HepG2 (cell line): ENCODE measurements around the gene WWP2. TPM values are rescaled to one million over a fixed set of nuclear protein-coding genes. Genes with fewer than 3 reads are reported as not detected.

Experiments
- BCL6 ChIP-seq: IDR thresholded peaks from 2 replicates; pipeline ENCODE4 v1.6.1; 2016; ENCODE audit warnings: missing genetic modification reagents, missing compliant biosample characterization
- CCAR2 ChIP-seq: fragments of 200-400 bp; formaldehyde crosslinking; optimal IDR thresholded peaks from 2 replicates; pipeline ENCODE3; 2018; ENCODE audit warnings: low read depth, mild to moderate bottlenecking, low read length, moderate library complexity
- CHCHD3 ChIP-seq: sonication (generic); formaldehyde crosslinking; IDR thresholded peaks from 2 replicates; pipeline ENCODE4 v1.8.0; 2022; ENCODE audit warnings: mild to moderate bottlenecking, missing genetic modification reagents, moderate library complexity
- EZH2 ChIP-seq: conservative IDR thresholded peaks from 2 replicates; pipeline ENCODE4 v1.6.1; 2012; ENCODE audit warnings: mild to moderate bottlenecking, low read depth, low read length, moderate library complexity
- FOXJ3 ChIP-seq: sonication (generic); formaldehyde crosslinking; IDR thresholded peaks from 2 replicates; pipeline ENCODE4 v1.4.0; 2020; ENCODE audit warnings: missing genetic modification reagents, mild to moderate bottlenecking, borderline replicate concordance
- JARID2 ChIP-seq: sonication (generic); formaldehyde crosslinking; IDR thresholded peaks from 2 replicates; pipeline ENCODE4 v1.8.1; 2023; ENCODE audit warnings: missing genetic modification reagents, inconsistent platforms; ENCODE audit not compliant: insufficient replicate concordance
- JDP2 ChIP-seq: sonication (generic); formaldehyde crosslinking; IDR thresholded peaks from 2 replicates; pipeline ENCODE4 v1.8.1; 2022; ENCODE audit warnings: missing genetic modification reagents, borderline replicate concordance
- KMT2B ChIP-seq: IDR thresholded peaks from 2 replicates; pipeline ENCODE4 v1.6.1; 2016; ENCODE audit warnings: missing genetic modification reagents, missing compliant biosample characterization
- MEF2D ChIP-seq: sonication (generic); formaldehyde crosslinking; IDR thresholded peaks from 2 replicates; pipeline ENCODE4 v1.5.1; 2020; ENCODE audit warnings: mild to moderate bottlenecking, missing genetic modification reagents
- MIER3 ChIP-seq: IDR thresholded peaks from 2 replicates; pipeline ENCODE4 v1.6.1; 2016; ENCODE audit warnings: missing compliant biosample characterization, borderline replicate concordance
- NONO ChIP-seq, 2 experiments: fragments of 450-650 bp in 1 of 2; sonication (generic) in 1 of 2; formaldehyde crosslinking in 1 of 2; IDR thresholded peaks in 1 of 2; conservative IDR thresholded peaks in 1 of 2; 2 replicates each; pipeline versions ENCODE4 v1.6.1 to v1.8.0; 2017 to 2022; ENCODE audit warnings: mild to moderate bottlenecking in 1 of 2, missing genetic modification reagents in 1 of 2, moderate library complexity in 1 of 2
- PBX3 ChIP-seq: sonication (generic); formaldehyde crosslinking; IDR thresholded peaks from 2 replicates; pipeline ENCODE4 v1.8.1; 2023; ENCODE audit warnings: missing genetic modification reagents, inconsistent platforms, borderline replicate concordance
- SOX6 ChIP-seq, 2 experiments: fragments of 450-650 bp in 1 of 2; sonication (generic) in 1 of 2; formaldehyde crosslinking in 1 of 2; IDR thresholded peaks; 2 replicates each; pipeline versions ENCODE4 v1.4.0 to v1.6.1; 2017 to 2020; ENCODE audit warnings: antibody characterized with exemption in 1 of 2, mild to moderate bottlenecking in 1 of 2, missing genetic modification reagents in 1 of 2
- USF2 ChIP-seq, 2 experiments: sonication (generic) in 1 of 2; formaldehyde crosslinking in 1 of 2; IDR thresholded peaks; 2 replicates each; pipeline versions ENCODE4 v1.5.1 to v1.6.1; 2011 to 2020; ENCODE audit warnings: borderline replicate concordance in 1 of 2, low read depth in 1 of 2, low read length in 1 of 2, mild to moderate bottlenecking in 1 of 2, missing genetic modification reagents in 1 of 2, moderate library complexity in 1 of 2
- ZNF550 ChIP-seq: sonication (generic); formaldehyde crosslinking; IDR thresholded peaks from 2 replicates; pipeline ENCODE4 v1.4.0; 2020; ENCODE audit warnings: mild to moderate bottlenecking, missing genetic modification reagents, borderline replicate concordance
- ZNF7 ChIP-seq: IDR thresholded peaks from 2 replicates; pipeline ENCODE4 v1.6.1; 2016; ENCODE audit warnings: missing biosample characterization, missing genetic modification reagents
- ZNF713 ChIP-seq: sonication (generic); formaldehyde crosslinking; IDR thresholded peaks from 2 replicates; pipeline ENCODE4 v1.4.0; 2020; ENCODE audit warnings: mild to moderate bottlenecking, missing genetic modification reagents
- ZNF747 ChIP-seq: sonication (generic); formaldehyde crosslinking; IDR thresholded peaks from 2 replicates; pipeline ENCODE4 v1.8.1; 2023; ENCODE audit warnings: missing genetic modification reagents, mild to moderate bottlenecking, borderline replicate concordance
- ZSCAN21 ChIP-seq: sonication (generic); formaldehyde crosslinking; IDR thresholded peaks from 2 replicates; pipeline ENCODE4 v1.8.0; 2022; ENCODE audit warnings: mild to moderate bottlenecking, missing genetic modification reagents, moderate library complexity, borderline replicate concordance
- polyA plus RNA-seq, 8 experiments: library from polyadenylated mRNA; depleted of rRNA in 3 of 8; stranded (reverse) in 7 of 8; unstranded in 1 of 8; fragments of >200 nt; fragmentation: Illumina TruSeq in 4 of 8; extraction: Trizol in 4 of 8; gene quantifications; 2 replicates each; pipeline versions ENCODE4 v1.2.1 to v1.2.3, GENCODE V29; 2011 to 2016; ENCODE audit warnings: low read depth in 4 of 8, missing spikeins in 1 of 8, mixed read lengths in 1 of 8; ENCODE audit not compliant: insufficient read depth in 1 of 8
- total RNA-seq, 5 experiments: library from RNA; depleted of rRNA; stranded (reverse); fragments of >200 nt; fragmentation: Illumina TruSeq; extraction: Trizol; gene quantifications; 2 replicates each; pipeline ENCODE4 v1.2.3, GENCODE V29; 2016; ENCODE audit warnings: low read depth in 1 of 5
- TF ChIP-seq, protein P1 (sequence below): sonication (generic); formaldehyde crosslinking; IDR thresholded peaks from 2 replicates; pipeline ENCODE4 v1.4.0; 2020; ENCODE audit warnings: mild to moderate bottlenecking, missing genetic modification reagents
- TF ChIP-seq, protein P2 (sequence below): sonication (generic); IDR thresholded peaks from 2 replicates; pipeline ENCODE4 v1.6.1; 2016; ENCODE audit warnings: low read depth, borderline replicate concordance
- TF ChIP-seq, protein P3 (sequence below): sonication (generic); formaldehyde crosslinking; IDR thresholded peaks from 2 replicates; pipeline ENCODE4 v1.4.0; 2020; ENCODE audit warnings: mild to moderate bottlenecking, missing genetic modification reagents

Gene WWP2
- total and polyA plus RNA-seq, 2 of the 13 experiments (the other 11 are each of a cell fraction or from before 2014, with no cell fraction given): 11.4 to 28.2 TPM

- TF ChIP-seq, protein P1, sequence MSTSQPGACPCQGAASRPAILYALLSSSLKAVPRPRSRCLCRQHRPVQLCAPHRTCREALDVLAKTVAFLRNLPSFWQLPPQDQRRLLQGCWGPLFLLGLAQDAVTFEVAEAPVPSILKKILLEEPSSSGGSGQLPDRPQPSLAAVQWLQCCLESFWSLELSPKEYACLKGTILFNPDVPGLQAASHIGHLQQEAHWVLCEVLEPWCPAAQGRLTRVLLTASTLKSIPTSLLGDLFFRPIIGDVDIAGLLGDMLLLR: peak; percentile 45; the same call in 1 of the 2 replicates
- no peak for TF ChIP-seq MEF2D (CRISPR knock-in tag)
- TF ChIP-seq JDP2: no peak
- no peak for TF ChIP-seq CHCHD3
- TF ChIP-seq PBX3 (CRISPR knock-in tag): no peak
- TF ChIP-seq FOXJ3 (CRISPR knock-in tag): no peak
- peak; percentile 24; the same call in 1 of the 2 replicates for TF ChIP-seq ZNF747 (CRISPR knock-in tag)
- no peak for TF ChIP-seq EZH2
- no peak for TF ChIP-seq CCAR2
- TF ChIP-seq NONO (IDR thresholded peaks at IDR 0.05): no peak
- no peak for TF ChIP-seq NONO (CRISPR knock-in tag; conservative IDR thresholded peaks at IDR 0.05)
- no peak for TF ChIP-seq ZNF550 (CRISPR knock-in tag)
- TF ChIP-seq ZNF713 (CRISPR knock-in tag): no peak
- no peak for TF ChIP-seq BCL6 (CRISPR knock-in tag)
- 0 out of 2 replicates have a peak, but pooled peaks have one; percentile 1 for TF ChIP-seq USF2 (IDR thresholded peaks at IDR 0.05; ENCODE audit: low read depth, low read length)
- no peak for TF ChIP-seq USF2 (CRISPR knock-in tag; IDR thresholded peaks at IDR 0.05; ENCODE audit: borderline replicate concordance)
- no peak for TF ChIP-seq JARID2
- TF ChIP-seq, protein P2, sequence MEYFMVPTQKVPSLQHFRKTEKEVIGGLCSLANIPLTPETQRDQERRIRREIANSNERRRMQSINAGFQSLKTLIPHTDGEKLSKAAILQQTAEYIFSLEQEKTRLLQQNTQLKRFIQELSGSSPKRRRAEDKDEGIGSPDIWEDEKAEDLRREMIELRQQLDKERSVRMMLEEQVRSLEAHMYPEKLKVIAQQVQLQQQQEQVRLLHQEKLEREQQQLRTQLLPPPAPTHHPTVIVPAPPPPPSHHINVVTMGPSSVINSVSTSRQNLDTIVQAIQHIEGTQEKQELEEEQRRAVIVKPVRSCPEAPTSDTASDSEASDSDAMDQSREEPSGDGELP: 0 out of 2 replicates have a peak, but pooled peaks have one; percentile 29
- no peak for TF ChIP-seq MIER3
- TF ChIP-seq ZSCAN21 (CRISPR knock-in tag): no peak
- TF ChIP-seq ZNF7 (CRISPR knock-in tag): no peak
- TF ChIP-seq SOX6 (IDR thresholded peaks at IDR 0.05): no peak
- TF ChIP-seq SOX6 (CRISPR knock-in tag; IDR thresholded peaks at IDR 0.05): peak; percentile 22; the same call in 1 of the 2 replicates
- TF ChIP-seq KMT2B (CRISPR knock-in tag): no peak
- TF ChIP-seq, protein P3, sequence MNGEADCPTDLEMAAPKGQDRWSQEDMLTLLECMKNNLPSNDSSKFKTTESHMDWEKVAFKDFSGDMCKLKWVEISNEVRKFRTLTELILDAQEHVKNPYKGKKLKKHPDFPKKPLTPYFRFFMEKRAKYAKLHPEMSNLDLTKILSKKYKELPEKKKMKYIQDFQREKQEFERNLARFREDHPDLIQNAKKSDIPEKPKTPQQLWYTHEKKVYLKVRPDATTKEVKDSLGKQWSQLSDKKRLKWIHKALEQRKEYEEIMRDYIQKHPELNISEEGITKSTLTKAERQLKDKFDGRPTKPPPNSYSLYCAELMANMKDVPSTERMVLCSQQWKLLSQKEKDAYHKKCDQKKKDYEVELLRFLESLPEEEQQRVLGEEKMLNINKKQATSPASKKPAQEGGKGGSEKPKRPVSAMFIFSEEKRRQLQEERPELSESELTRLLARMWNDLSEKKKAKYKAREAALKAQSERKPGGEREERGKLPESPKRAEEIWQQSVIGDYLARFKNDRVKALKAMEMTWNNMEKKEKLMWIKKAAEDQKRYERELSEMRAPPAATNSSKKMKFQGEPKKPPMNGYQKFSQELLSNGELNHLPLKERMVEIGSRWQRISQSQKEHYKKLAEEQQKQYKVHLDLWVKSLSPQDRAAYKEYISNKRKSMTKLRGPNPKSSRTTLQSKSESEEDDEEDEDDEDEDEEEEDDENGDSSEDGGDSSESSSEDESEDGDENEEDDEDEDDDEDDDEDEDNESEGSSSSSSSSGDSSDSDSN (CRISPR knock-in tag): peak; percentile 30; the same call in 1 of the 2 replicates
Observed at GRCh38 chr16:69724981-69725479, 37.1 kb upstream of the WWP2 start (continued).
